Activated CD4-positive, alpha-beta T cell treated with anti-CD3 and anti-CD28 coated beads, Interleukin-2, amount 50 U/mL, for 1 hour (primary cell): ENCODE results near the gene SCUBE1.

Experiments used
- DNase-seq: peaks from one replicate; pipeline ENCODE4 v3.0.0-alpha.2; 2020

SCUBE1 gene

GRCh38 chr22:43325176-43325575 lies 18.0 kb downstream of the SCUBE1 start:
- no peak for DNase-seq

- DNase-seq = no peak
These were observed 21.9 kb downstream of the SCUBE1 start for GRCh38 chr22:43320943-43321900.

GRCh38 chr22:43319661-43320486 lies 23.3 kb downstream of the SCUBE1 start:
- no peak for DNase-seq

GRCh38 chr22:43317239-43317638 lies 25.9 kb downstream of the SCUBE1 start:
- DNase-seq = no peak

GRCh38 chr22:43315687-43316217 lies 27.4 kb downstream of the SCUBE1 start:
- DNase-seq = no peak

- DNase-seq = no peak
These were observed 28.6 kb downstream of the SCUBE1 start for GRCh38 chr22:43314611-43315010.

- no peak for DNase-seq
These were observed 29.2 kb downstream of the SCUBE1 start for GRCh38 chr22:43313890-43314474.

GRCh38 chr22:43313244-43313889 lies 29.8 kb downstream of the SCUBE1 start:
- DNase-seq = no peak

GRCh38 chr22:43312608-43313007 lies 30.6 kb downstream of the SCUBE1 start:
- no peak for DNase-seq

- no peak for DNase-seq
These were observed 32.4 kb downstream of the SCUBE1 start for GRCh38 chr22:43310798-43311197.

GRCh38 chr22:43310311-43310710 lies 32.9 kb downstream of the SCUBE1 start:
- DNase-seq = no peak

GRCh38 chr22:43308836-43309235 lies 34.3 kb downstream of the SCUBE1 start:
- no peak for DNase-seq

- no peak for DNase-seq
These were observed 34.9 kb downstream of the SCUBE1 start for GRCh38 chr22:43308060-43308830.

- DNase-seq = no peak
These were observed 37.4 kb downstream of the SCUBE1 start for GRCh38 chr22:43305806-43306205.

- DNase-seq = no peak
These were observed 38.2 kb downstream of the SCUBE1 start for GRCh38 chr22:43304831-43305590.

GRCh38 chr22:43303751-43304150 lies 39.4 kb downstream of the SCUBE1 start:
- no peak for DNase-seq

GRCh38 chr22:43303166-43303565 lies 40.0 kb downstream of the SCUBE1 start:
- DNase-seq = no peak

GRCh38 chr22:43302531-43303041 lies 40.6 kb downstream of the SCUBE1 start:
- DNase-seq = no peak

- no peak for DNase-seq
These were observed 41.3 kb downstream of the SCUBE1 start for GRCh38 chr22:43301866-43302265.

- no peak for DNase-seq
These were observed 42.1 kb downstream of the SCUBE1 start for GRCh38 chr22:43300891-43301676.
